RWPE2 (cell line): Measurements from ENCODE around the gene TMA16.

Source experiments
- ATAC-seq: fragments of 200-7000 bp; cut with Tn5 transposase; 3 replicates; pipeline ENCODE4 v1.9.1; 2021; ENCODE audit warnings: low read depth
- DNase-seq: peaks from one replicate; pipeline ENCODE4 v3.0.0-alpha.2; 2020; ENCODE audit warnings: low spot score
- H3K27ac ChIP-seq: fragments of 450-650 bp; 2 replicates; pipeline ENCODE4 v1.5.1; 2017; ENCODE audit warnings: mild to moderate bottlenecking; ENCODE audit not compliant: poor library complexity, severe bottlenecking
- H3K27me3 ChIP-seq: fragments of 250-450 bp; sonication (Bioruptor Pico); 2 replicates; pipeline ENCODE4 v1.5.1; 2021; ENCODE audit warnings: mild to moderate bottlenecking, moderate library complexity; ENCODE audit not compliant: insufficient read depth, poor library complexity, severe bottlenecking
- H3K36me3 ChIP-seq: fragments of 250-450 bp; sonication (Bioruptor Pico); 2 replicates; pipeline ENCODE4 v1.5.1; 2020; ENCODE audit warnings: low read depth, mild to moderate bottlenecking, moderate library complexity
- H3K4me1 ChIP-seq: fragments of 250-450 bp; sonication (Bioruptor Pico); 2 replicates; pipeline ENCODE4 v1.5.1; 2021; ENCODE audit warnings: mild to moderate bottlenecking, moderate library complexity; ENCODE audit not compliant: insufficient read depth, poor library complexity, severe bottlenecking
- H3K4me3 ChIP-seq: fragments of 250-450 bp; sonication (Bioruptor Pico); 2 replicates; pipeline ENCODE4 v1.5.1; 2021; ENCODE audit warnings: mild to moderate bottlenecking, moderate library complexity; ENCODE audit not compliant: severe bottlenecking
- H3K9me3 ChIP-seq: fragments of 250-450 bp; sonication (Bioruptor Pico); 2 replicates; pipeline ENCODE4 v1.5.1; 2021; ENCODE audit warnings: mild to moderate bottlenecking, moderate library complexity; ENCODE audit not compliant: severe bottlenecking
- TF ChIP-seq, protein P1 (sequence below): fragments of 450-650 bp; IDR thresholded peaks from one replicate; pipeline ENCODE4 v1.5.1; 2017; ENCODE audit warnings: mild to moderate bottlenecking, moderate library complexity; ENCODE audit not compliant: poor library complexity, severe bottlenecking

TMA16 gene

DNA sequence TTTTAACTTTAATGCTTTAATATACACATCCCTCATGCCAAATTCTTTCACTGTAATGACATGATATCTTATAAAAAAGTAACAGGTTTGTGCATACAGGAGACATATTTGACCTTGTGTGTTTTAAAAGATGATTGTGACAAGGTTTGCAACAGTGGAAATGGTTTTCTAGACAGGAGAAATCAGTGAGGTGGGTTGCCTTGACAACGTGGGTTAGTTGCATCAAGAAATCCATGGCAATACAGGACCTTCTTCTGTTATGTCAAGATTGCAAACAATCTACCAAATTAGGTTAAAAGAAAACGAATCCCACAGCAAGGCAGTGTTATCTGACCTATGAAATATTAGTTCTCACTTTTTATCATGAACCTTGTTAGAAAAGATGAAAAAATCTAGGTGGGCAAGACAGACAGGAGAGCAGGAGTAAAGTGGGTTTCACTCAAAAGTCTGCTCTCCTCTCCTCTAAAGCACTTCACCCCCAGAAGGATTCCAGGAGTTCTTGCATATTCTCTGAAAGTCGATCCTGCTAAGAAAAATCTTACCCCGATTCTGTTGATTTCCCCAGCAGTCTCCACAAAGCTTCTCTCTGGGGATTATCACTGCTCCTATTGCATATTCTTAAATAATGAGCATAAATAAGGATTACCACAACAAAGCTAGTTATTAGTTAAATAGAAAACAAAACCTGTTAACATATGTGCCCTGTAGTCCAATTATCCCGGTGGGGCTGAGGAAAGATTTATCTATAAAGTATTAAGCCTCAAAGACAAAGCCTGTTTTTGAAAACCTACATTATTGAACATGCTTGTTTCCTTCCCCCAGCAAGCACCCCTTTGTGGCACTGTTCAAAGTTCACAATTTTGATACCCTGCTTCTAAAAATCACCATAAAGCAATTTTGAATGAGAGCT, 71.0 kb downstream of the TMA16 start:
- Histone ChIP-seq H3K27me3 (no peaks in the 10 kb centered on the region), H3K4me1 (no peaks in the 10 kb centered on the region), H3K4me3 (no peak overlapping the region)

DNA sequence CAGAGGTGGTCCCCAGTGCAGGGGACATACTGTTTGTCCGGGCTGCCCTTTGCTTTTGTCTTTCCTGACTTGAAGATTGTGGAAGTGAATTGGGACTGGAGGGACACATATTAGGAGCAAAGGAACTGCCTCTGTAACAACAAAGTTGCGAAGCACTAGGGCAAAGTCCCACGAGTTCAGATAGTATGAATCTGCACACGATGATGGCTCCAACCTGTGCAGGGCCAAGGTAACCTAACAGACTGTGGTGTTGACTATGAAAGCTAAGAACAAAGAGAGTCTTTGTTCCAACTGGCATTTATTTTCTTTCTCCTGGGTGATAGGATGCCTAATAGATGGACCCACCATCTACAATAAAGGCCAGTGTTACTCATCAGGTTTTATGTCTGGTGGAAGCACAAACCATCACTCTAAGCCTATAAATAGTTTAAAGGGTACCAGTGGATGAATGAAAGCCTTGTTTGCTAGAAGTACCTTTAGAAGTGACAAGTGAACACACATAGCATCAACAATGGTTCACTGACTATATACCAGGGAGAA, 71.8 kb downstream of the TMA16 start:
- Histone ChIP-seq H3K9me3 (no peaks in the 10 kb centered on the region), H3K36me3 (no peaks in the 10 kb centered on the region), H3K4me3 (no peak overlapping the region), H3K4me1 (no peaks in the 10 kb centered on the region), H3K27ac (no peak overlapping the region), H3K27me3 (no peaks in the 10 kb centered on the region)
- TF ChIP-seq, protein P1, sequence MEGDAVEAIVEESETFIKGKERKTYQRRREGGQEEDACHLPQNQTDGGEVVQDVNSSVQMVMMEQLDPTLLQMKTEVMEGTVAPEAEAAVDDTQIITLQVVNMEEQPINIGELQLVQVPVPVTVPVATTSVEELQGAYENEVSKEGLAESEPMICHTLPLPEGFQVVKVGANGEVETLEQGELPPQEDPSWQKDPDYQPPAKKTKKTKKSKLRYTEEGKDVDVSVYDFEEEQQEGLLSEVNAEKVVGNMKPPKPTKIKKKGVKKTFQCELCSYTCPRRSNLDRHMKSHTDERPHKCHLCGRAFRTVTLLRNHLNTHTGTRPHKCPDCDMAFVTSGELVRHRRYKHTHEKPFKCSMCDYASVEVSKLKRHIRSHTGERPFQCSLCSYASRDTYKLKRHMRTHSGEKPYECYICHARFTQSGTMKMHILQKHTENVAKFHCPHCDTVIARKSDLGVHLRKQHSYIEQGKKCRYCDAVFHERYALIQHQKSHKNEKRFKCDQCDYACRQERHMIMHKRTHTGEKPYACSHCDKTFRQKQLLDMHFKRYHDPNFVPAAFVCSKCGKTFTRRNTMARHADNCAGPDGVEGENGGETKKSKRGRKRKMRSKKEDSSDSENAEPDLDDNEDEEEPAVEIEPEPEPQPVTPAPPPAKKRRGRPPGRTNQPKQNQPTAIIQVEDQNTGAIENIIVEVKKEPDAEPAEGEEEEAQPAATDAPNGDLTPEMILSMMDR, result no peak
- ATAC-seq (no peak), DNase-seq (no peak)

More for the DNA sequence above, 71.0 kb downstream of the TMA16 start:
- H3K9me3 ChIP-seq, result no peaks in the 10 kb centered on the region
- DNase-seq (no peak), ATAC-seq (no peak)
- H3K27ac ChIP-seq, result no peak overlapping the region
- TF ChIP-seq, protein P1, result no peak
- H3K36me3 ChIP-seq, result no peaks in the 10 kb centered on the region

DNA sequence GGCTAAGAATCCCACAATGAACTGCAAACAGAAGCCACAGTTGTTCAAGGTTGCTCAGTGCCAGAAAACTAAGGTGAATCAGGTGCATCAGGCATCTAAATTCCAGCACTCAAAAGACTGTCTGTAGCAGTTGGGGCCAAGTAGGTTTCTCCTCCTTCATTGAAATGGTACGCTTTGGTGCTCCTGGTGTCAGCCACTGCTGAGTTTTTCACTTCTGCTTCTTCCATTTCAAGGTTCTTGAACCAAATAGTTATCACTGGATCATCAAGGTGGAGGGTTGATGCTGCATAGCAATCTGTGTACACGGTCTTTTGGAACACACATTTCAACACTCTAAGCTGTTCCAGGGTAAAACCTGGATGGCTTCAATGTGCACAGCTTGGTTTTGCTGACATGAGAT, 74.4 kb downstream of the TMA16 start:
- no peaks in the 10 kb centered on the region for H3K36me3 ChIP-seq
- H3K9me3 ChIP-seq, result no peaks in the 10 kb centered on the region
- no peaks in the 10 kb centered on the region for H3K27me3 ChIP-seq
- H3K27ac ChIP-seq, result no peak overlapping the region
- TF ChIP-seq, protein P1, result no peak
- no peak overlapping the region for H3K4me3 ChIP-seq
- no peaks in the 10 kb centered on the region for H3K4me1 ChIP-seq
- DNase-seq, result no peak
- no peak for ATAC-seq
